Progenitor cell of endocrine pancreas (in vitro differentiated cells): ENCODE data around the gene SEC14L5. TPM values are rescaled to one million over a fixed set of nuclear protein-coding genes. Genes with fewer than 3 reads are reported as not detected.
A peak's percentile ranks its signal among the peaks of the same experiment; 100 is the strongest.
"Not testable (repeated sequence)": the region's sequence is repeated elsewhere in the genome, so short reads cannot be mapped to it uniquely, and the experiment has no call there.

Source experiments
- DNase-seq: peaks from one replicate; pipeline ENCODE4 v3.0.0; 2021; ENCODE audit warnings: low spot score; ENCODE audit not compliant: unreplicated experiment
- H3K27ac Mint-ChIP-seq: 2 replicates; pipeline ENCODE4 v1.8.0; 2021; ENCODE audit warnings: mild to moderate bottlenecking, moderate library complexity, mixed read lengths
- H3K27me3 Mint-ChIP-seq: 2 replicates; pipeline ENCODE4 v1.8.0; 2021; ENCODE audit warnings: mixed read lengths
- H3K36me3 Mint-ChIP-seq: 2 replicates; pipeline ENCODE4 v1.8.0; 2022; ENCODE audit warnings: mixed read lengths; ENCODE audit not compliant: insufficient read depth
- H3K4me1 Mint-ChIP-seq: 2 replicates; pipeline ENCODE4 v1.8.0; 2021; ENCODE audit warnings: low read depth, mixed read lengths
- H3K4me3 Mint-ChIP-seq: 2 replicates; pipeline ENCODE4 v1.8.0; 2021; ENCODE audit warnings: low read depth, mild to moderate bottlenecking, moderate library complexity, mixed read lengths
- H3K9me3 Mint-ChIP-seq: 2 replicates; pipeline ENCODE4 v1.8.0; 2021; ENCODE audit warnings: low read depth, mixed read lengths
- total RNA-seq: library from RNA; stranded (reverse); gene quantifications from 2 replicates; pipeline ENCODE4 v1.2.1, GENCODE V29; 2021
- TF ChIP-seq, protein P1 (sequence below): fragments of 200-600 bp; sonication (generic); IDR thresholded peaks from one replicate; pipeline ENCODE4 v1.5.0; 2021; ENCODE audit warnings: antibody characterized with exemption, mild to moderate bottlenecking; ENCODE audit not compliant: unreplicated experiment

The SEC14L5 gene
- total RNA-seq, 1 donor from 2014 or later: 2.1 TPM

DNA sequence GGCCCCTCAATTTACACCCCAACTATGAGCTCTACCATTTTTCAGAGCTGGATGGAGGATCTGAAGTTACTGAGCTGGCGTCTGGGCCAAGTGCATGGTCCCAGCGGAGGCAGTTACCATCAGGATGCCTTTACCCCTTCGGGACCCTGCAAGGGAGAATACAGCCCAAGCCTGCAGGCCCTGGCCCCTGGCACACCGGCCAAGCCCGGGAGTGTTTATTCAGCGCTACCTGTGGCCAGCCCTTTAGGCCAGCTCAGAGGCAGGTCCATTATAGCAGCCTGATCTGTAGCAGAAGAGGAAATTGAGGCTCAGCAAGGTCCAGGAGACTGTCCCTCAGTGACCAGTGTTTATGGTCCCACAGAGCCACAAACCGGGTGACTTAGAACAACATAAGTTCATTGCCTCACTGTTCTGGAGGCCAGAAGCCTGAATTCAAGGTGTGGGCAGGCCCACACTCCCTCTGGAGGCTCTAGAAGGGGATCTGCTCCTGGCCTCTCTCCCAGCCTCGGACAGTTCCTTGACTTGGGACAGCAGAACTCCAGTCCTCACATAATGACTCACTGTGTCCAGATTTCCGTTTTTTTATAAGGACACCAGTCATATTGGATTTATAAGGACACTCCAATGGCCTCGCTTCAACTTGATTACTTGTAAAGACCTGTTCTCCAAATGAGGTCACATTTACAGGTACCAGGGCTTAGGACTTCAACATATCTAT lies 8.8 kb downstream of the SEC14L5 start:
- no peaks in the 10 kb centered on the region for H3K27me3 Mint-ChIP-seq
- TF ChIP-seq, protein P1, sequence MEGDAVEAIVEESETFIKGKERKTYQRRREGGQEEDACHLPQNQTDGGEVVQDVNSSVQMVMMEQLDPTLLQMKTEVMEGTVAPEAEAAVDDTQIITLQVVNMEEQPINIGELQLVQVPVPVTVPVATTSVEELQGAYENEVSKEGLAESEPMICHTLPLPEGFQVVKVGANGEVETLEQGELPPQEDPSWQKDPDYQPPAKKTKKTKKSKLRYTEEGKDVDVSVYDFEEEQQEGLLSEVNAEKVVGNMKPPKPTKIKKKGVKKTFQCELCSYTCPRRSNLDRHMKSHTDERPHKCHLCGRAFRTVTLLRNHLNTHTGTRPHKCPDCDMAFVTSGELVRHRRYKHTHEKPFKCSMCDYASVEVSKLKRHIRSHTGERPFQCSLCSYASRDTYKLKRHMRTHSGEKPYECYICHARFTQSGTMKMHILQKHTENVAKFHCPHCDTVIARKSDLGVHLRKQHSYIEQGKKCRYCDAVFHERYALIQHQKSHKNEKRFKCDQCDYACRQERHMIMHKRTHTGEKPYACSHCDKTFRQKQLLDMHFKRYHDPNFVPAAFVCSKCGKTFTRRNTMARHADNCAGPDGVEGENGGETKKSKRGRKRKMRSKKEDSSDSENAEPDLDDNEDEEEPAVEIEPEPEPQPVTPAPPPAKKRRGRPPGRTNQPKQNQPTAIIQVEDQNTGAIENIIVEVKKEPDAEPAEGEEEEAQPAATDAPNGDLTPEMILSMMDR: no peak
- H3K27ac Mint-ChIP-seq: no peak overlapping the region
- H3K4me1 Mint-ChIP-seq: peaks cover 13% of the 10 kb centered on the region
- no peak for DNase-seq
- H3K9me3 Mint-ChIP-seq: no peaks in the 10 kb centered on the region
- H3K36me3 Mint-ChIP-seq: no peaks in the 10 kb centered on the region
- no peak overlapping the region for H3K4me3 Mint-ChIP-seq

DNA sequence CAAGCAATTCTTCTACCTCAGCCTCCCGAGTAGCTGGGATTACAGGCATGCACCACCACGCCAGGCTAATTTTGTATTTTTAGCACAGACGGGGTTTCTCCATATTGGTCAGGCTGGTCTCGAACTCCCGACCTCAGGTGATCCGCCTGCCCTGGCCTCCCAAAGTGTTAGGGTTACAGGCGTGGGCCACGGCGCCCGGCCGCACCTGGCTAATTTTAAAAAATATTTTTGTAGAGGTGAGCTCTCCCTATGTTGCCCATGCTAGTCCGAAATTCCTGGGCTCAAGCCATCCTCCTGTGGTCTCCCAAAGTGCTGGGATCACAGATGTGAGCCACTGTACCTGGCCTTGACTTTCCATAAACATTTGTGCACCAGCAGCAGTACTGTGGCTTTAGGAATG lies 10.1 kb downstream of the SEC14L5 start:
- H3K9me3 Mint-ChIP-seq, H3K36me3 Mint-ChIP-seq, H3K4me3 Mint-ChIP-seq, DNase-seq, H3K27me3 Mint-ChIP-seq: not testable (repeated sequence)
- Mint-ChIP-seq H3K27ac (peak overlapping the region; percentile 59), H3K4me1 (peaks cover 13% of the 10 kb centered on the region)

DNA sequence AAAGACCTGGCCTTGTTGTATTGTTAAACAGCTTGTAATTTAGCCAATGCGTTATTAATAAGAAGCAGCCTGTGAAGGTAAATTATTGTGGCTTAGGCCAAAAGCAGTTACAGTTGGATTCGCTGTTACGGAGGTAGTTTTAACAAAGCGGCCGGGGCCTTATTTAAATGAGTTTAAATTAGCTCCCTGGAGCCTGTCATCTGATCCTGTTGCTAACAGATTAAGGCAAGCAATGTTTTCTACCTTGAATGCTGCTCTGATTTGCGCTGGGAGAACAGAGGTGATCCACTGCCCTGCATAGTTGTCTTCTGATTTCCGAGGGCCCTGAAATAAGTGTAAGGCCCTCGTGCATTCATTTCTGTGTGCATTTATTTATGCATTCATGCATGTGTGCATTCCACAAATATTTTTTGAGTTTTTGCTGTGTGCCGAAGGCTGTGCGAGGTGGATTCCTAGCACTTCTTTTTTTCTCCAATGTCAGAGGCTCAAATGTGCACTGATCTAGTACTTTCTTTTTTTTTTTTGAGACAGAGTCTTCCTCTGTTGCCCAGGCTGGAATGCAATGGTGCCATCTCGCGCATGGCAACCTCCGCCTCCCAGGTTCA lies 10.9 kb downstream of the SEC14L5 start:
- no peak overlapping the region for H3K27ac Mint-ChIP-seq
- H3K4me1 Mint-ChIP-seq: peaks cover 13% of the 10 kb centered on the region
- no peak overlapping the region for H3K4me3 Mint-ChIP-seq
- TF ChIP-seq, protein P1: no peak
- no peaks in the 10 kb centered on the region for H3K27me3 Mint-ChIP-seq
- no peaks in the 10 kb centered on the region for H3K36me3 Mint-ChIP-seq
- no peaks in the 10 kb centered on the region for H3K9me3 Mint-ChIP-seq
- no peak for DNase-seq

DNA sequence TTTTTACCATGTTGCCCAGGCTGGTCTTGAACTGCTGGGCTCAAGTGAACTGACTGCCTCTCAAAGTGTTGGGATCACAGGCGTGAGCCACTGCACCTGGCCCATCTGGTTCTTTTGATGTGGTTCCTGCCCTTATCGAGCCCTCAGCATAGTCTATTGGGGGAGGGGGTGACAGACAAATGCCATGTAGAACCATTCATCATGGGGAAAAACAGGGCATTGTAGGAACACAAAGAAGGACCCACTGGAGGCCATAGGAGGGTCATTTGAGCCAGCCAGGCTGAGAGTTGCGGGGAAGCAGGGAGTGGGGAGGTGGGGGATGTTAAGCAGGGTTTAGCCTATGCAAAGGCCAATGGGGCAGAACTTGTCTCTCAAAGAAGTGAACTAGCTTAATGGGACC lies 11.9 kb downstream of the SEC14L5 start:
- H3K4me3 Mint-ChIP-seq: no peak overlapping the region
- TF ChIP-seq, protein P1: no peak
- H3K27me3 Mint-ChIP-seq: no peaks in the 10 kb centered on the region
- H3K9me3 Mint-ChIP-seq: no peaks in the 10 kb centered on the region
- peaks cover 13% of the 10 kb centered on the region for H3K4me1 Mint-ChIP-seq
- H3K27ac Mint-ChIP-seq: no peak overlapping the region
- no peaks in the 10 kb centered on the region for H3K36me3 Mint-ChIP-seq
- no peak for DNase-seq

DNA sequence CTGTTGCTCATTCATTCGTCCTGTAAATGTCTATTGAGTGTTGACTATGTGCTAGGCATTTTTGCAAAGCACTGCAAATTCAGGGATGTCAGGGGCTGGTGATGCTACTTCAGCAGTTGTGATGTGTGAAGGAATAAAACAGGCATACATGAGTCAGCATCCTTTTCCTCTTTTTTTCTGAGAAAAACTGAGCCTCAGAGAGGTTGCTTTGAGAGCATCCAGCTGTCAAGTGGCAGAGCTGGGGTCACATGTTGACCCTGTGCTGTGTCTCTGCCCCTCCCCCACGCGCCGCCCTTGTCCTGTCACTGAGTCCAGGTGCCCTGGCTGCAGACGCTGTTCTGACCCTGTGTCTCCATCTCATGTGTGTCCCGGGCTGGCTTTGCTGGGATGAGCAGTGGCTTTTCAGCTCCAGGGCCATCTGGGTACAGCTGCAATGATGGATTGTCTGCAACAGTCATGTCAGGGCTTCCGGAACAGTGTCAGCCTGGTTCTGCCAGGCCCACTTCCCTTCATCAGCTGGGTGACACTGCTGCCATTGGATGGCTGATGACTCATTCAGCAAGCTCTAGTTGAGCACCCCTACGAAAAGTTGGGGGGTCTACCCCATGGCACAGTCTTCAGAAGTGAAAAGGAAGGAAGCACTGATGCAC lies 14.9 kb downstream of the SEC14L5 start:
- no peaks in the 10 kb centered on the region for H3K36me3 Mint-ChIP-seq
- H3K27ac Mint-ChIP-seq: no peak overlapping the region
- no peak for DNase-seq
- peaks cover 17% of the 10 kb centered on the region for H3K4me1 Mint-ChIP-seq
- no peak overlapping the region for H3K4me3 Mint-ChIP-seq
- H3K27me3 Mint-ChIP-seq: no peaks in the 10 kb centered on the region
- TF ChIP-seq, protein P1: no peak
- H3K9me3 Mint-ChIP-seq: no peaks in the 10 kb centered on the region
